ENCODE measurements around the gene VLDLR.

The VLDLR gene

DNA sequence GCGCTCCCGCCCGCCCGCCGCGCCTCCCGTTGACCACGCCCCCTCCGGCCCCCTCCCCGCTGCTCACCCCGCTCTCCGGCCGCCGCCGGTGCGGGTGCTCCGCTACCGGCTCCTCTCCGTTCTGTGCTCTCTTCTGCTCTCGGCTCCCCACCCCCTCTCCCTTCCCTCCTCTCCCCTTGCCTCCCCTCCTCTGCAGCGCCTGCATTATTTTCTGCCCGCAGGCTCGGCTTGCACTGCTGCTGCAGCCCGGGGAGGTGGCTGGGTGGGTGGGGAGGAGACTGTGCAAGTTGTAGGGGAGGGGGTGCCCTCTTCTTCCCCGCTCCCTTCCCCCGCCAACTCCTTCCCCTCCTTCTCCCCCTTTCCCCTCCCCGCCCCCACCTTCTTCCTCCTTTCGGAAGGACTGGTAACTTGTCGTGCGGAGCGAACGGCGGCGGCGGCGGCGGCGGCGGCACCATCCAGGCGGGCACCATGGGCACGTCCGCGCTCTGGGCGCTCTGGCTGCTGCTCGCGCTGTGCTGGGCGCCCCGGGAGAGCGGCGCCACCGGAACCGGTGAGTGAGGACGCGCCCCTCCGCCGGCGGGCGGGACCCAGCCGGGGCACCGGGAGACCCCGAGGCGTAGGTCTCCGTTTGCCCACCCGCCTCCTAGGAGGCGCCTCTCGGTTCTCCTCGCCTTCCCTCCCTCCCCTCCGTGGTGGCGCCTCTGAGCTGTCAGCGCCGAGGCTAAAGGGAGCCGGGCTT, at the start of gene VLDLR:
Gene VLDLR, plus strand, starts transcription at position 66 of the 739 bp plus-strand sequence. Its CDS starts 403 bp downstream, at position 469.
- H3K4me1 Mint-ChIP-seq: peaks cover 19% of the 10 kb centered on the region
- H3K27ac Mint-ChIP-seq: peak within 1 kb of the TSS; percentile 89
- H3K9me3 Mint-ChIP-seq: no peaks in the 10 kb centered on the region
- H3K36me3 Mint-ChIP-seq (ENCODE audit: low read depth): no peaks in the 10 kb centered on the region
- peak within 1 kb of the TSS; percentile 86 for H3K4me3 Mint-ChIP-seq
- DNase-seq: peak; percentile 55
- ATAC-seq: peak; percentile 38
- H3K27me3 Mint-ChIP-seq: peaks cover 67% of the 10 kb centered on the region

DNA sequence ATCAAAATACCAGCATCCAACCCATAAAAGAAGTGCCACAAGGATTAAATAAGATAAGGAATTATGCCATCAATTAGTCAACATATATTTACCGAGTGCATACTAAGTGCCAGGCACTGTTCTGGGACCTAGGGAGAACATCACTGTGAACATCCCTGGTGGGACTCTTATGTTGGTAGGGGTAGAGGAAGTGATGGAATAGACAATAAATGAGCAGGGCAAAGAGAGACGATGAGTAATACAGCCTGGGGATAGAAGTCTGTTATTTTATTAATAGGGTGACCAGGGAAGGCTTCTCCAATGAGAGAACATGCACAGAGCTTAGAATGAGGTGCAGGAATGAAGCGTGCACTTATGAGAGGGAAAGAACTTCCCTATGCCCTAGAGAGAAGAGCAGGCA, 47.4 kb upstream of the VLDLR start:
- Mint-ChIP-seq H3K27me3 (peaks cover 3% of the 10 kb centered on the region), H3K4me1 (no peaks in the 10 kb centered on the region), H3K4me3 (no peak overlapping the region), H3K36me3 (ENCODE audit: low read depth) (no peaks in the 10 kb centered on the region), H3K9me3 (no peaks in the 10 kb centered on the region), H3K27ac (no peak overlapping the region)
- ATAC-seq: no peak
- DNase-seq: no peak

DNA sequence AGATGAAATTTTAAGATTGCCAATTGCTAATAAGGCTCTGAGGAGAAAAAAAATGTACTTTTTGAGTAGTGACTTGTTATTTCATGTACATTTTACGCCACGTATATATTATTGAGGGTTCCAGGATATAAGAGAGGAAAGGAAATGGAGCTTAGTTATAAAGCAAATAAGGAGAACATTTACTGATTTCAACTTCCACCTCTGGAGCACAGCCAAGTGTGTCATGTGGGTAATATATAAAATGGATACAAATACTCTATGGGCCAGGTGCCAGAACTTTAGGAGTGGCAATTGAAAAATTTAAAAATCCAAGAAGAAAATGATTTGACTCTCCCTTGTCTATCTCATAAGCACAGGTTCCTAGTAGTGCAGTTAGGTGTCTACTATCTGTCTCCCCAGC, 45.0 kb upstream of the VLDLR start:
- Mint-ChIP-seq H3K4me1 (no peaks in the 10 kb centered on the region), H3K4me3 (no peak overlapping the region), H3K27me3 (peaks cover 2% of the 10 kb centered on the region), H3K36me3 (ENCODE audit: low read depth) (no peaks in the 10 kb centered on the region), H3K9me3 (no peaks in the 10 kb centered on the region), H3K27ac (no peak overlapping the region)
- no peak for DNase-seq
- ATAC-seq: no peak

DNA sequence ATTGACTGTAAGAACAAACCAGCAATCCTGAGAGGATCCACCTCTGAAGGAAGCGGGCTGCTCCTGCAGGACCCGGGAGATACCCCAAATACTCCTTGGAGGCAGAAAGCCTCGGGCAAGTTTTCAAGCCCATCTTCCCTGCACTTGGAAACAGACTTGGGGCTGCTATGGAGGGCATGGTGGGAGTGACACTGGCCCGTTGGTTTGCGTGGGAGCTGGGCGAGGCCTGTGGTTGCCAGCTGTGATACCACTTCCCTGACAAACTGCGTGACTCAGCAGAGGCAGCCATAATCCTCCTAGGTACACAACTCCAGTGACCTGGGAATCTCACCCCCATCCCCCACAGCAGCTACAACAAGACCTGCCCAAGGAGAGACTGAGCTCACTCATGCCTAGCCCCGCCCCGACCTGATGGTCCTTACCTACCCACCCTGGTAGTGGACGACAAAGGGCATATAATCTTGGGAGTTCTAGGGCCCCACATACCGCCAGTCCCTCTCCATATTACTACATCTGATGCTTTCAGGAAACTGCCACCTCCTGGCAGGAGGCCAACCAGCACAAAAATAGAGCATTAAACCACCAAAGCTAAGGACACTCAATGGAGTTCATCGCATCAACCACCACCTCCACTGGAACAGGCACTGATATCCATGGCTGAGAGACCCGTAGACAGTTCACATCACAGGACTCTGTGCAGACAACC, 38.1 kb upstream of the VLDLR start:
- Mint-ChIP-seq H3K27me3 (peaks cover 17% of the 10 kb centered on the region), H3K36me3 (ENCODE audit: low read depth) (no peaks in the 10 kb centered on the region), H3K4me1 (no peaks in the 10 kb centered on the region), H3K9me3 (peaks cover 7% of the 10 kb centered on the region), H3K4me3 (no peak overlapping the region), H3K27ac (no peak overlapping the region)
- no peak for ATAC-seq
- DNase-seq: peak; percentile 2

DNA sequence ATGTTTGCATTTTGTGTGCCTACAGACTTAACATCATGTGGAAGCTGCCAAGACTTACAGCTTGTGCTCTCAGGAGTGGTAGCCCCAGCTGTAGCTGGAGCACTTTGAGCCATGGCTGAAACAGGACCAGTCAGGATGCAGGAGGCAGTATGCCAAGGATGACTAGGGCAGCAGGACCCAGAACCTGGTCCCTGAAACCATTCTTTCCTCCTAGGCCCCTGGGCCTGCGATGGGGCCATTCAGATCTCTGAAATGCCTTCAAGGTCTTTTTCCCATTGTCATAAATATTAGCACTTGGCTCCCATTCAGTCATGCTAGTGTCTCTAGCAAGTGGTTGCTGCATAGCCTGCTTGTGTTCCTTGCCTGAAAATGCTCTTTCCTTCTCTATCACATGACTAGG, 29.6 kb upstream of the VLDLR start:
- Mint-ChIP-seq H3K36me3 (ENCODE audit: low read depth) (peaks cover 4% of the 10 kb centered on the region), H3K4me1 (no peaks in the 10 kb centered on the region), H3K9me3 (peaks cover 11% of the 10 kb centered on the region), H3K27ac (no peak overlapping the region), H3K27me3 (peaks cover 18% of the 10 kb centered on the region), H3K4me3 (no peak overlapping the region)
- no peak for DNase-seq
- no peak for ATAC-seq

DNA sequence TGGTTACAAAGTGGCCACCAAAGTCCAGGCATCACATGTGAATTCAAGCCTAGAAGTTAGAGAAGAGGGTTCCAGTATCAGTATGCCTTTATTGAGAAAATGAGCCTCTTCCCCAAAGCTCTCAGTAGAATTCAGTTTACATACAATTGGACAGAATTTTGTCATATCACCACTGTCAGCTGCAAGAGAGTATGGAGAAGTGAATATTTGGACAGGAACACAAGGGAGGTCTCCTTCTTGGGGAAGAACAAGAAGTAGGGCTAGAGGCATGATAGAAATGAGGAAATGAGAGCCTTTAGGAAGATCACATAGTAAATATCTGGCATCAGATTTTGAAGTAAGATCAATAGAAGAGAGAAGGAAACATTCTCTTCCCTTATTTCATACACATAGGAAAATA, 27.8 kb upstream of the VLDLR start:
- Mint-ChIP-seq H3K27me3 (peaks cover 24% of the 10 kb centered on the region), H3K27ac (no peak overlapping the region), H3K4me3 (no peak overlapping the region), H3K9me3 (peaks cover 11% of the 10 kb centered on the region), H3K4me1 (no peaks in the 10 kb centered on the region), H3K36me3 (ENCODE audit: low read depth) (peaks cover 4% of the 10 kb centered on the region)
- DNase-seq (no peak), ATAC-seq (no peak)

DNA sequence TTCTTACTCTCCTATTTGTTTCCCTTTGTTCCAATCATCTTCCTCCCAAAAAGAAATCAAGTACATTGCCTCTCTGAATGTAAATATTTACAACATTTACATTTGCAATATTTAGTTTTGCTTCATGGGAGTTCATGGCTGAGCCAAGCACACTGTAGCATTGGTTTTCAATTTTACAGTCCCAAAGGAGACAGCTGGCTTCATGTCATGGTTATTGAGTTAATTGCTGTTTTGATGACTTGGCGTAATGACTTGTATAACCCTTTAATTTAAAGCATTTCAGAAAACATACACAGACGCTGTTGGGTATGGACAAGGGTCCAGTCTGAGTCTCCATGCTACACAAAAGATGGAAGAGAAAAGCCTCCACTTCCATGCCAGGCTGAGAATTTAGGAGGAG, 25.6 kb upstream of the VLDLR start:
- Mint-ChIP-seq H3K27me3 (peaks cover 30% of the 10 kb centered on the region), H3K27ac (no peak overlapping the region), H3K36me3 (ENCODE audit: low read depth) (peaks cover 4% of the 10 kb centered on the region), H3K4me3 (no peak overlapping the region), H3K9me3 (peaks cover 11% of the 10 kb centered on the region), H3K4me1 (no peaks in the 10 kb centered on the region)
- no peak for ATAC-seq
- DNase-seq: no peak

DNA sequence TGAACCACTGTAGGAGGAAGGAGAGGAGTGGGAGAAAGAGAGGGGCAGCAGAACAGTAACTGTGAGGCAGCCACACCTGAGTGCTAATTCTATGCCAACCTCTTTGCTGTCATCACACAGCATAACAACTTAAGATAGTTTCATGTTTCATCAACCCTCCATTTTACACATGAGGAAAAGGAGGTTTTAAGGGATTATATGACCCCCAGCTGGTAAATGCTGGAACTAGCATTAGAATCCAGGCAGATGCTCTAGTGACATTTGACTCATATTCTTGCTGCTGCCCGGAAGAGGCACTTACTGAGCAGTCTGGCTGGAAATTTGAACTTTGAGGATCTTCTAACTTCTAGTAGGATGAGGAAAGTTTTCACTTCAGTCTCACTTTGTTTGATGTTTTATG, 24.1 kb upstream of the VLDLR start:
- no peak for ATAC-seq
- Mint-ChIP-seq H3K27ac (no peak overlapping the region), H3K36me3 (ENCODE audit: low read depth) (peaks cover 2% of the 10 kb centered on the region), H3K4me1 (no peaks in the 10 kb centered on the region), H3K27me3 (peaks cover 36% of the 10 kb centered on the region), H3K4me3 (no peak overlapping the region), H3K9me3 (peaks cover 7% of the 10 kb centered on the region)
- DNase-seq: no peak

DNA sequence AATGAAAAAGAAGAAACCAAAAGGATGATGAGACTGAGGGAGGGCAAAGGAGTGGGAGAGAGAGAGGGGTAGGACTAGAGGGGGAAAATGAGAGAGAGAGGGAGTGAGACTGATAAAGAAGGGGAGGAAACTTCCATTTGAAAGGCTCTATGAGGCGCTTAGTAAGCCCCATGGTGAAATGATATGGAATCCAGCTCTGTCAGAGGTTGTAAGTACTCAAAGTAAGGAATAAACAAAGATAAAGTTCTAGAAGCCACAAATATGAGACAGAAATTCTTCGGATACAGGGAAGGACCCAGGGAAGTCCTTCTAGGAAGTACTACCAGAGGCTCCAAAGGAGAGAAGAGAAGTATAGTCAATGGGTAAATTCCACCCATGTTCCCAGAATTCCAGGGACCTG, 21.7 kb upstream of the VLDLR start:
- H3K4me3 Mint-ChIP-seq: no peak overlapping the region
- H3K27ac Mint-ChIP-seq: no peak overlapping the region
- peaks cover 42% of the 10 kb centered on the region for H3K27me3 Mint-ChIP-seq
- H3K4me1 Mint-ChIP-seq: no peaks in the 10 kb centered on the region
- no peak for DNase-seq
- no peaks in the 10 kb centered on the region for H3K36me3 Mint-ChIP-seq (ENCODE audit: low read depth)
- no peak for ATAC-seq
- H3K9me3 Mint-ChIP-seq: no peaks in the 10 kb centered on the region

DNA sequence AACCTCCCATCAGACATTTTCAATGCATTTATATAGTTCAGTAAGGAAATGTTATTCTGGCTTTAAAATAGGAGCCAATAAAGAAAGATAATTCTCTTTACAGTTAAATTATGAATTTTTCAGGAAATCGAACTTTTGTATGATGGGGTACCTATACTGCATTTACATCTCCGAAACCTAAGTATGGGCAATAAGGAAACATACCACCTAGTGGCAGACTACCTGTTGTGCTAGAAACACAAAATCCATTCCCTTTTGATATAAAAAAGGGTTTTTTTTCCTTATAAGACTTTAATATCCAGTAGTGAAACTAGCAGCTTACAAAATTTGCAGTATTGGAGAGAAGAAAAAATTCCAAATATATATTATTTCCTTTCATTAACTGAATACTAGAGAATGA, 21.3 kb upstream of the VLDLR start:
- no peaks in the 10 kb centered on the region for H3K4me1 Mint-ChIP-seq
- no peaks in the 10 kb centered on the region for H3K9me3 Mint-ChIP-seq
- H3K4me3 Mint-ChIP-seq: no peak overlapping the region
- ATAC-seq (no peak), DNase-seq (no peak)
- no peaks in the 10 kb centered on the region for H3K36me3 Mint-ChIP-seq (ENCODE audit: low read depth)
- H3K27ac Mint-ChIP-seq: no peak overlapping the region
- H3K27me3 Mint-ChIP-seq: peaks cover 42% of the 10 kb centered on the region

DNA sequence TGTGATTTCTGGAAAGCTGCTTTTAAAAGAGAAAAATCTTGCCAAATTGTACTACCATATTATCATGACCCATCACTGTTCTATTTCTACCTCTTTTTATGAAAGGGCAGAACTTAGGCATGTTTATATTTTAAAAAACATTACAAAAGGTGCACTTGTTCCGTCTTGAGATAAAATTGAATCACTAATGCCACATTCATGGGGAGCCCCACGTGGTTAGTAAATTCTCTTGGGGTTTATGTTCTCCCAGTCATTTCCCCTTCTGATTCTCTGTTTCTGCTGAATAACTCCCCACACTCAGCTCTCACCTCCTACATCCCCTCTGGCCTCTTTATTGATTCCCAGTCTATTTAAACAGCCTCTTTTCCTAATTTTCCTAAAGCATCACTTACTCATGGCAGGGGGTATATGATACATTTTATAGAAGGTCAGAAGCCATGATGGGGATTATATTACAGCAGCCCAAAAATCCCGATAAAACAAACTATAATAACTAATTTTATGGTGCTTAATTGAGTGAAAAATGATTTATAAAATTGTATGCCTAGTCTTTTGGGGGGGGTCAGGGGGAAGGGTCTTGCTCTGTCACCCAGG, 19.7 kb upstream of the VLDLR start:
- Mint-ChIP-seq H3K36me3 (ENCODE audit: low read depth) (no peaks in the 10 kb centered on the region), H3K4me3 (no peak overlapping the region), H3K4me1 (no peaks in the 10 kb centered on the region), H3K9me3 (no peaks in the 10 kb centered on the region), H3K27me3 (peaks cover 38% of the 10 kb centered on the region), H3K27ac (no peak overlapping the region)
- no peak for DNase-seq
- ATAC-seq: no peak

DNA sequence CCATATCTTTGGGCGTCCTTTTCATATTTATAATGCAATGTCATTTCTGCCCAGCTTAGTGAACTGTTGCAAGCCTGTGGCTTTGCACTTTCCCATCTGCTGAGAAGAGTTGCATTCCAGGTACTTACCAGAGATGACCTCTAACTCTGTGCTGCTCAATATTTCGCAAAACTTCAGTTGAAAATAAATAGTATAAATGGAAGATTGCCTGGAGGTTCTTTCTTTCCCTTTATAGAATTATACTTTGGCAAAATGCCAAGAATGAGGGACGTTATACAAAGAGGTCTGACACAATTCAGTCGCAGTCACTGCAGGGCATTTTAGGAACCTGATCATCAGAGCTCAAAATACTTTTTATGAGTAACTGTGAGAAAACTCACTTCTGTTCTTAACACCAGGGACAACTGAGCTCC, 18.9 kb upstream of the VLDLR start:
- DNase-seq (no peak), ATAC-seq (no peak)
- Mint-ChIP-seq H3K9me3 (no peaks in the 10 kb centered on the region), H3K4me1 (no peaks in the 10 kb centered on the region), H3K36me3 (ENCODE audit: low read depth) (no peaks in the 10 kb centered on the region), H3K27me3 (peaks cover 34% of the 10 kb centered on the region), H3K4me3 (no peak overlapping the region), H3K27ac (no peak overlapping the region)

DNA sequence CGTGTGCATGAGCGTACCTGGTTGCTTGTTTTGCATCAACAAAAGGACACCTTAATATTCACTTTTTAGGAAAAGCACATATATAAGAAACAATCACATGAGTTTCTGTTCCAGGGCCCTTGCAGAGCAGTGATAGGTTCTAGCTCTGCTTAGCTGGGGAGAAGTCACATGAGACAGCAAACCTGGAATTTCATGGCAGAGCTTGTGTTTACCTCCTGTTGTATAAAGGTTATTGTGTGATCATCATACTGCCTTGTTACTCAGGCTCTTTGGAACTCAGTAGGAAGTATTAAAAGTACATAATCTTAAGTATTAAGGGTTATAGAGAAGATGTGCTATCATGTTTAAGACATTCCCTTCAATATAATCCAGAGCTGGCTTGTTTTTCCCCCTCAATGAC, 18.0 kb upstream of the VLDLR start:
- H3K27ac Mint-ChIP-seq: no peak overlapping the region
- peaks cover 3% of the 10 kb centered on the region for H3K4me1 Mint-ChIP-seq
- no peaks in the 10 kb centered on the region for H3K9me3 Mint-ChIP-seq
- DNase-seq: no peak
- no peak for ATAC-seq
- no peak overlapping the region for H3K4me3 Mint-ChIP-seq
- H3K36me3 Mint-ChIP-seq (ENCODE audit: low read depth): no peaks in the 10 kb centered on the region
- peaks cover 27% of the 10 kb centered on the region for H3K27me3 Mint-ChIP-seq

DNA sequence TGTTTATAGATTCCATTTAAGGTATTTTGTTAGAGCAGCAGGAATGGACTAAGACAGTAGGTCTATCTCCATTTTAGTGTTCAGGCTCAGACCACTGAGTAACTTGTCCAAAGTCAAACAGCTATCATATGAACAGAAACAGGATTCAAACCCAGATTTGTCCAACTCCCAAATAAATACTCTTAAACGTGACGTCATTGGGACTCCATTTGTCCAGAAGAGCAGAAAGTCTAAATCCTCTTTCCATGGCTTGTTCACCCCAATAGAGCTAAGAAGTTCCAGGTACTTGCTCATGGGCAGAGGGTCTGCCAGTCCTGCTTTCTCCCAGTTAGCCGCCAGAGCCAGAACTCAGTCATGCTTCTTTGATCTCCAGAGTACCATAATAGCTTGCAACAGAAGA, 16.3 kb upstream of the VLDLR start:
- Mint-ChIP-seq H3K27ac (no peak overlapping the region), H3K4me3 (no peak overlapping the region), H3K4me1 (peaks cover 6% of the 10 kb centered on the region), H3K36me3 (ENCODE audit: low read depth) (no peaks in the 10 kb centered on the region), H3K9me3 (no peaks in the 10 kb centered on the region), H3K27me3 (peaks cover 17% of the 10 kb centered on the region)
- ATAC-seq (no peak), DNase-seq (no peak)

DNA sequence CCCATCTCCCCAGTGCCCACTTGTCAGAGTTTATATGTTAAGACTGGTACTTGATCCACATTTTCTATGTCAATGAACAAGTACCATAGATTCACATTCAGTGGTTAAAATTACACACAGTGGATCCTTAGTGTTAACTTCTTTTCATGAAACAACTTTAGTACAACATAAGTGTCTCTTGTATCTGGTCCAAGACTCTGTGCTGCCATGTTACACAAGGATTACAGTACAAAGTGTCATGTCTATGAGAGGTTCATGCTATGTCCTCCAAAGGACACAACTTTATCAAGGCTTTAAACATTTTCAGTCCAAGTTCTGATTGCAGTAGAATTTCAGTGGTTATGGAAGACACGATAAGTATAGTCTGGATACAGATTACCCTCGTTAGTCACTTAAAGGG, 13.3 kb upstream of the VLDLR start:
- H3K4me1 Mint-ChIP-seq: peaks cover 6% of the 10 kb centered on the region
- peaks cover 18% of the 10 kb centered on the region for H3K27me3 Mint-ChIP-seq
- ATAC-seq (no peak), DNase-seq (no peak)
- H3K36me3 Mint-ChIP-seq (ENCODE audit: low read depth): no peaks in the 10 kb centered on the region
- H3K9me3 Mint-ChIP-seq: no peaks in the 10 kb centered on the region
- no peak overlapping the region for H3K27ac Mint-ChIP-seq
- no peak overlapping the region for H3K4me3 Mint-ChIP-seq

Measured in activated naive CD8-positive, alpha-beta T cell treated with anti-CD3 and anti-CD28 coated beads, Interleukin-2, amount 50 U/mL, for 24 hours (primary cell).